GDM1 (cell line): ENCODE data around the gene MAN1C1.
"Not testable (repeated sequence)": the region's sequence is repeated elsewhere in the genome, so short reads cannot be mapped to it uniquely, and the experiment has no call there.

Experiments
- DNase-seq: peaks from one replicate; lab custom pipeline; 2025; lab: John Stamatoyannopoulos, UW

The MAN1C1 gene

DNA sequence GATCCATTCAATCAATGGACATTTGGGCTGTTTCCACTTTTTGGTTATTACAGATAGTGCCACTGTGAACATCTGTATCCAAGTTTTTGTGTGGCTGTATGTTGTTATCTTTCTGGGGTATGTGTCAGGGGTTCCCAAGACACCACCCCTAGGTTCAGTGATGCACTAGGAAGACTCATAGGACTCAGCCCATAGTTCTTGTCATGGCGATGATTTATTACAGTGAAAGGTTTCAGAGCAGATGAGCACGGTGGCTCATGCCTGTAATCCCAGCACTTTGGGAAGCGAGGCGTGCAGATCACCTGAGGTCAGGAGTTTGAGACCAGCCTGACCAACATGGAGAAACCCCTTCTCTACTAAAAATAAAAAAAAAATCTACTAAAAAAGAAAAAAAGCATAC, 64.1 kb downstream of the MAN1C1 start:
- no peak for DNase-seq

DNA sequence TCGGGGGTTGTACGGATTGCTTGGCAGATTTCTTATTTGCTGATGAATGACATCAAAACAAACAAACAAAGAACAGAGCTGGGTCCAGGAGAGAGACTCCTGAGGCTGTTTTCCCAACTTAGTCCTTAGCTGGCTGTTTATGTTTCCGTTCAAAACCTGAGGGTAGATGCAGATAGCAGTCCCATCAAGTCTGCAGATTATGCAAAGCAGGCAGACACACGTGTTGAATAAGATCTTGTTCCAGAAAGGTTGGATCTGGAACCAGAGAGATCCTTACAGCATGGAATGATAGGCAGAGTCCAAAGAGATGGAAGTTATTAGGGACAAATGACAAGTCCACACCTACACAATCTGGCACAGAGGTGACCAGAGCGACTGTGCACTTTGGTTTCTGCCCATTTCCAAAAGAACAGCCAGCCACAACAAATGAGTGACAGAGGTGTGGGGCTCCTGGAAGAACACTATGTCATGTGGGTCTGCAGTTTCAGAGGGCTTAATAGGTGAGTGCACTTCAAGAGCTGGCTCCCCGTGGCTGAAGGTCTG, 65.5 kb downstream of the MAN1C1 start:
- DNase-seq = no peak

DNA sequence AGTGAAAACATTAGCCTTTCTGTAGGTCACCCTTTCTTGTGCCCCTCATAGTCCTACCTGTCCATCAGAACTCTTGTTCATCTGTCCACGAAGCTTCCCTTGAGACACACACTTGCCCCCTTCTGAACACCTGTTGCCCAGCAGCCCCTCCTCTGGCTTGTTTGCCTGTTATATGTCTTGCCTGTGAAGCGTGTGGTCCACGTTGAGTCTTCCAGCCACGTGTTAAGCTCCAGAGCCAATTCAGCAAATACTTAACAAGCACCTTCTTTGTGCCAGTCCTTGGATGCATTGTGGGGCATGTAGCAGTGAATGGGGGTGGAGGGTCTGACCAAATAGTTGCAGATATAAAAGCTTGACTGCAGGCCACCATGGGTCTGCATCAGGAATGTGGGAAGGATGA, 66.6 kb downstream of the MAN1C1 start:
- DNase-seq = no peak

DNA sequence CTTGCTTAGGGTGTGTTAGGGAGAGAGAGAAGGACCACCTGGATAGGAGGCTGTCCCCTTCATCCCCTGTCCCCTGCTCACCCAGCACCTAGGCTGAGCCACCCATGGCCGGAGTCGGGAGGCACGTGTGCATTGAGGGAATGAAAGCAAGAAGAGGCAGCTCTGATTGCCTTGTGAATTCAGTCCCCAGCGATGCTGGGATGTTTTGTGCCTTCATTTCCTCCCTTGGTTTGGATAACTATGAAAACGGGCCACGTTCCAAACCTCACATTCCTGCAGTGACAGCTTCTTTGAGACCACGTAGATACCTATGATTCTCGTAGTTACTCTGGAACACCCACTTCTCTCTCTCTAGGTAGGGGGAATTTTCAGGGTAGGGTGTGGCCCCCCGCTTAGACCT, 67.1 kb downstream of the MAN1C1 start:
- DNase-seq = no peak

DNA sequence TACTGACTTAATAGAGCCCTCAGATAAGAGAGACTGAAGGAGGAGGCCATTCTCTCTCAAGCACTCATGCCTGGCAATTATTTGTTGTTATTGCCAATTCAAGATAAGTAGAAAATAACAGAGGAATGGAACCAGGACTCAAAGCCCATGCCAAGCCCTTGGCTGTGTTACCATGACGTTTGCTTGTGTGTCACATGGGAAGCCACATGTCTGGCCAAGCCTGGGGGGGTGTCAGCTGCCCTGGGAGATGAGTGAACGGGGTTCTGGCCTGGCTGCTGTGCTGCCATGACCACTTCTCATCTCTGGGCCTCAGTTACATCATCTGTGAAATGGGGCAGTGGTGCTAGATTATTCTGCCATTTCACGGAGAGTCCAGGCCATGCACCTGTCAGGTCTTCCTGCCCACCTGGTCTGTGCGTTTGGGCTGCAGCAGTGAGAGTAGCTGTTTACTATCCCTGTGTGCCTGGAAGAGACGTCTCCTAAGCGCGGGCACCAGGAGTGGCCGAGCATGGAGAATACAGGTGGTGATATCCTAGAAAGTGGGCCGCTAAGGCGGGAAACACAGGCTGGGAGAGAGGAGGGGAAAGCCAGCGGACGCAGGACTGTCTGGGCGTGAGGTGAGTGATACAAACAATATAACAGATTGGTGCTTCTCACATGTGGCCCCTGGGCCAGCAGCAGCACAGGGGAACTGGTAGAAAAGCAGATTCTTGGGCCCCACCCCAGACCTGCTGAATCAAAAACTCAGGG, 67.8 kb downstream of the MAN1C1 start:
- no peak for DNase-seq

DNA sequence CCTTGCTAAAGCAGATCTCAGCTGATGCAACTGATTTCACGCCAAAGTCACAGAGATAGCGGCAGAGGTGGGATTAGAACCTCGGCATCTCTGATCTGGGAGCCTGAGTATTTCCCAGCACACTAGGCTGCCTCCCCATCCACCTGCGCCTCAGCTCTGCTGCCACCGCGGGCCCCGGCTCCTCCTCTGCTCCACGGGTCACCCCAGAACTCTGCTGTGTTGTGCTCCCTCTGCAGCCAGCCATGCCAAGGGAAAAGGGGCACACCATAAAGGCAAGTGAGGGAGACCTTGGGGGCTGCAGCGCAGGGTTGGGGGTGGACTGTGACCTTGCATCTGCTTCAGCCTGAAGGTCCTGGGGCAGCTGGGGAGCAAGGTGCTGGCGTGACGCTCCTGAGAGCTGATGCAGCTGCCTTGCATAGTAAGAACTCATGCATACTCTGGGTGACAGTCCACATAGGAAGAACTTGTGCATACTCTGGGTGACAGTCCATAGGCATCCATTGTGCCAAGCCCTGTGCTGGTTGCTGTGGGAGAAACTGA, 68.7 kb downstream of the MAN1C1 start:
- no peak for DNase-seq

DNA sequence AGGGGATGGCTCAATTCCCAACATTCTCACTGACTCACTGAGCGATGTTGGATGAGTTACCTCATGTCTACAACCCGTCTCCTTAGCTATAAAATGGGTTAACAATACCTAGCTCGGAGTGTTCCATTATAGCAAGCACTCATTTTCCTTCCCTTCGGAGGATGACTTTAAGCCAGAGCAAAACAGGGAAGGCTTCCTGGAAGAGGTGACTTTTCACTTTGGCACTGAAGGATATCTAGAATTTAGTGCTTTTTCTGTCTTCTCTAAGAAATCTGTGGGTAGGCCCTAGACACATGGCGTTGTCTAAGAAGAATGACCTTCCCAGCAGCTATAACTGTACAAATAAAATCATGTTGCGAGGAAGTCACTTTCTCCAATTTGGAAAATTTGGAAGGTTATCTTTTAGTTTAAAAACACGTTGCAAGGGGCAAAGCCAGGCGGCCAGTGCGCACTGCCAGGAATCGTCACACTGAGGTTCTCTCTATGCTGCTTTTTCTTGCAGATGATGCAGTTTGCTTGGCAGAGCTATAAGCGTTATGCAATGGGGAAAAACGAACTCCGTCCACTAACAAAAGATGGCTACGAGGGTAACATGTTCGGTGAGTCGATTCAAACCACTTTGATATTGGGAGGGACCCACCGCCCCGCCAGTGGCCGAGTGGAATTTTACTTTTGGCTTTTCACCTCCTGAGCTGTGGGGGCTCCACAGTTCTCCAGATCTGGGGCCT, 69.5 kb downstream of the MAN1C1 start:
- DNase-seq = no peak

DNA sequence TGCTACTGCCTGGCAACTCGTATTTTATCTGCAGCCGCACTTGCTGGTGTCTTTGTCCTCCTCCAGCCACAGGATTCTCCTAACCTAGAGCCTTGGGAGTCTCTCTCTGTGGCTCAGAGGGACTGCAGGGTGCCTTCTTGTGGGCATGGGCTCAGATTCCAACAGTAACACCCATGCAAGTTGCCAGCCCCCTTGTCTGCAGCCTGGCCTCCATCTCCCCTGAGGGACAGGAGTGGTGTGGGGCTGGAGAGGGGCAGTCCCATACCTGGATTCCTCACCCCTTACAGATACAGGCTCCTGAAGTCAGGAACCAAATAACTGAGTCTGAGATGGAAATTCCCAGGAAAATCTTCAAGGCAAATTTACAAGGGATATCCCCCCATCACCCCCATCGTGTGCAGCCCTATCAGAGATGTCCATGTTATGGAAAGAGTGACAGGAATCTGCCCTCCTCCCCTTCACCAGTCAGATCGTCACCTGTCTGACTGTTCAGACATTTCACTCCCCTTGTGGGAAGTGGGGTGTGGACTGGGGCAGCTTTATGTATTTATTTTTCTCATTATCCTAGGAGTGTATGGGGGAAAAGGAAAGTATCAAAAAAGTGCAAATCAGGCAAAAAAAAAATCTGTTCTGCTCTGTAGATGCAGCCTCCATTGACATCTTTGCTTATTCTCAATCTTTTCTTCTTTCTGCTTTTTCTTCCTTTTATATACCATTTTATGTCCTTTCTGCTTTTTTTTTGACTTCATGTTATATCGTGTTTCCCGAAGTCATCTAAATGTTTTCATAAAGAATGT, 70.8 kb downstream of the MAN1C1 start:
- no peak for DNase-seq

DNA sequence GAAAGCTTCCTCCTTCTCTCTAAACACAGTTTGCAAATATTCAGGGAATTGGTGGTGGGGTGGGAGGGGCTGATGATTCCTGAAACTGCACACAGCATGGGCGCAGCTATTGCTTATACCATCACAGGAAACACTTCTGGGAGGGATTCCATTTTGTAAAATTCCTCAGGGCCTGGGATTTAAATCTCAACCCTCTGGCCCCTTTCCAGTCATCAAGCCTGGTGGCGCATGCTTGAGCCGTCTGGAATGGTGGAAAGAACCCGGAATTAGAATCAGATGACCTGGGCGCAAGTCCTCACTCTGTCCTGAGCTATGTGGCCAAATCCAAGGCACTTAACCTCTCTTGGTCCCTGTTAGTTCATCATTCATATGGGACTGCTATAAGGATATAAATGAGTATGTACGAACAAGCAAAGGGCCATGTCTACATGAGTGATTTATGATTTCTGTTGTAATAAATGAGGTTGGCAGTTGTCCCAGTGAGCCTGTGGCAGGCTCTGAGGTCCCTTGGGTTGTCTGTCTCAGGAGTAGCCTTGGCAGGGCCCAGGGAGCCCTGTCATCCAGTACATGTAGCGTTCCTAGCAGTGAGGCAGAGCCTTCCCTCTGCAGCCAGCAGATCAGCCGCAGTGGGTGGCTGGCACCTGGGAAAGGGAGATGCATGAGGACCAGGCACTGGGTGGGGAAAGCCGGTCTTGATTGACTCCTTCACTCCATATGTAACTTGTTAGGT, 72.0 kb downstream of the MAN1C1 start:
- no peak for DNase-seq

DNA sequence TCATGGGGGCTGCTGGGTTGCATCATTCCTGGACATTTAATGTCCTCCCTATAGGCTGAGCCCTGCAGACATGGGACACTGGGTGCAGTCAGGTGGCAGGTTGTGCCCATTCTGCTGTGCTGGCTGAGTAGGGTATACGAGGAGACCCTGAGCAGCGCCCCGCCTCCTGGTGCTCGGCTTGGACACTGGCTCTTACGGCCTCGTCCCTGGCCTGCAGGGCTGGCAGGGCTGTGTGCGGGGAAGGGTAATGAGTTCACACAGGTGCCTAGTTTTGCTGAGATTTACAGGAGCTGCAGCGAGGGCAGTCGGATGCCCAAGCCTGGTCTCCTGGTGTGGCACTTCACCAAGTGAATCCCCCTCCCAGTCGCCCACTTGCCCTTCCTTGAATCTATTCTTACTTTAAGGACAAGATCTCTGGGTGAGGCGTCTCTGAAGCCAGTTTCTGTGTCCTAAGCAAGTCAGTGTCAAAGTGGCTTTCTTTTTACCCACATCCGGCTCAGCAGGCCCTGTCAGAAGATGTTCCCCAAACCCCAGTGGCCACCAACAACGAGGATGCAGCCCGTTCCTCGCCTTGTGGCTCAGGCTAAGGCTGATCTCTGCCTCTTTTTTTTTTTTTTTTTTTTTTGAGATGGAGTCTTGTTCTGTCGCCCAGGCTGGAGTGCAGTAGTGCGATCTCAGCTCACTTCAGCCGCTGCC, 73.2 kb downstream of the MAN1C1 start:
- DNase-seq = no peak

DNA sequence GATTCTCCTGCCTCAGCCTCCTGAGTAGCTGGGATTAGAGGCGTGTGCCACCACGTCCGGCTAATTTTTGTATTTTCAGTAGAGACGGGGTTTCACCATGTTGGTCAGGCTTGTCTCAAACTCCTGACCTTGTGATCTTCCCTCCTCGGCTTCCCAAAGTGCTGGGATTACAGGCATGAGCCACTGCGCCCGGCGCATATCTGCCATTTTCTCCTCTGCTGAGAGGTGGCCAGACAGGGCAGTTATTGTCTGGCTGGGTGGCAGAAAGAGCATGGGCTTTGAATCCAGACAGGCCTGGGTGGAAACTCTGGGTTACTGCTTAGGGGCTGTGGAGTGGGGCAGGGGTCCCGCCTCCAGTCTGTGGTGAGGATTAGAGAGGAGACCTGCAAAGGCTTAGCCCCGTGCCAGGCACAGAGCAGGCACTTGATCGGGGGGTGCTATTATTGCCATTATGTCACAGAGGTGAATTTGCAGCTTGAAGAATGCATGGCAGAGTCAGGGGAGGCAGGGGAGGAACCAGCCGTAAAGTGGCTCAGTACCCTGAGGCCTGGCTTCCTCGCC, 73.9 kb downstream of the MAN1C1 start:
- no peak for DNase-seq

DNA sequence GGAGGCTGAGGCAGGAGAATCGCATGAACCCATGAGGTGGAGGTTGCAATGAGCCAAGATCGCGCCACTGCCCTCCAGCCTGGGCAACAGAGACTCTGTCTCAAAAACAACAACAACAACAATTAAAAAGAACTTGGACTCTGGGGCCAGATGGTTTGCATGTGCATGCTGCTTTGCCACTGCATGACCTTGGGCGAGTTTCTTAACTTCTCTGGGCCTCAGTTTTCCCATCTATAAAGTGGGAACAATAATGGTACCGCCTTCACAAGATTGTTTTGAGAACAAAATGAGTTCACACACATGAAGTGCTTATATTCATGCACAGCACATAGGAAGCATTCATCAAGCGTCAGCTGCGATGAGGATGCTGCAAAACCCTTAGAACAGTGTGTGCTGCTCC, 74.6 kb downstream of the MAN1C1 start:
- no peak for DNase-seq

DNA sequence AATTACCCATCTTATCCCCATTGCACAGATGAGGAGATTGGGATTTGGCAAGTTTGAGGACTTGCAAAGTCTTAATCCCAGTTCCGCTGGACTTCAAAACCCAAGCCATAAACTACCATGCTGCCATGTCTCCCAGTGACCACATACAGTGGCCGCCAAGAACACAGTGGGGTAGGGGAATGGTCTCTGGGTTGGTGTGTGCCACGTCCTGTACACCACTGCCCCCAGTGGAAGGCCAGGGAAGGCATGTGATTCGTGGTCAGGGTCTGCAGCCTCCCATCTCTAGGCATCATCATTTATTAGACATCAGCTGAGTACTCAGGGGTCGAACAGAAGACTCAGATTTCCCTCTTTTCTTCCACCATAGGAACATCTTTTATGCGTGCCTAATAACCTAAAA, 76.0 kb downstream of the MAN1C1 start:
- no peak for DNase-seq

DNA sequence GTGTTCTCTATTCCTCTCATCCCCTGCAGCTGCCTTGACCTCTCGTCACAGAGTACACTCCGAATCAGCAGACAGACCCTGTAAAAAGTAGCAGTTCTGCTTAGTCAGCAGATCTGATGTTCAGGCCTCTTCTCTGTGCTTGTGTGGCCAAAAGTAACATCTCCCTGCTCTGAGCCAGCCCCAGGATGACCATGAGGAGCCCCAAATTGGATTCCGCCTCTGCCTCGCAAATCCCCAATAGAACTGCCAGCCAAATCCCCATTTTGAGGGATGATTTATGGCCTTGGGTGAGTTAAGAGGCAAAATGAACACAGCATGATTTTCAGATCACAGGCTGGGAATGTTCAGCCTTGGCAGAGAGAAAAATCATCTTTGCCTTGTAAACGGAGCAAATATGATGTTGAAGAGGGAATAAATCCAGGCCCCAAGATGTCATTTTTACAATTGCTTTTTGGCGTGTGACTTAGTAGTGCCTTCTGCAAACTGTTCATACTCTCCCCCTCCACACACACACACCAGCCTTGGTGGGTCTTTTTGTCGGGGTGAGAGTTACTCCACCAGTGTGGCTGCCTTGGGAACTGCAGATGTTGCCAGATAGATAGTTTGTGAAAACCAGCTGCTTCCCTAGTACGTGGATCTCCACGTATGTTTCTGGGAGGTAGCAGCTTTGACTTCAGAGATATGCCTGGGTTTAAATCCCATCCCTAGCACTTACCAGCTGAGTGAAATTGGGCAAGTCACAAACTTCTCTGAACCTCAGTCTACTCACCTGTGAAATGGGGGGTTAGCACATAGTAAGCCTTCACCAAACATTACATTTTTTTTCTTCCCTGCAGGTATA, 77.8 kb downstream of the MAN1C1 start:
- no peak for DNase-seq

DNA sequence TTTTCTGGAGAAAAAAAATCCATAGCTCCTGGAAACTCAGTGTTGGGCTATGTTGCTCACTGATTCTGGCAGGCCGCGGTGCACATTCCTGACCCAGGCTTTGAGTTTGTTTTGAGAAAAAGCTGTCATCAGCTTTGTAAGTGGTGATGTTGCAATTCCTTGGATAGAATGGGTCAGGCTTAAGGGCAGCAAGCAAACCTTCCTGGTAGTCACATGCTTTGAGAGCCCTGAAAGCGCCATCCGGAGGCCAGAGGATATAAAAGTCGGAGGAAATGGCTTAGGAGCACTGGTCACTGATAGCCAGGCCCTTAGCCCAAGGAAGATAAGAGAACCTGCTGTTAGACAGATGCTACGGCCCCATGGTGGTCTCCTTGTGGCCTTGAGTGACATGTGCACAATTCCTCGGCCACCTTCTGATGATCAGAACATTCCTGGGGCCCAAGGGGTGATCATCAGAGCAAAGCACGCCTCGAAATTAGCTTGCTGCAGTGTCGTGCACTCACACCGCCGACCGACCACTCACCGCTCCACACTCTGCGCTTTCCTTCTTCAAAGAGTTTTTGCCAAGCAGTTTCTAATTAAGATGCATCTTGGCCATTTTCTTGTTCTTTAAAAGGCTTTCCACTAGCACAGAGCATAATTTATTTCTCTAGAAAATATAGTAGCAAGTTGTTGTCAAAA, 78.6 kb downstream of the MAN1C1 start:
- no peak for DNase-seq

DNA sequence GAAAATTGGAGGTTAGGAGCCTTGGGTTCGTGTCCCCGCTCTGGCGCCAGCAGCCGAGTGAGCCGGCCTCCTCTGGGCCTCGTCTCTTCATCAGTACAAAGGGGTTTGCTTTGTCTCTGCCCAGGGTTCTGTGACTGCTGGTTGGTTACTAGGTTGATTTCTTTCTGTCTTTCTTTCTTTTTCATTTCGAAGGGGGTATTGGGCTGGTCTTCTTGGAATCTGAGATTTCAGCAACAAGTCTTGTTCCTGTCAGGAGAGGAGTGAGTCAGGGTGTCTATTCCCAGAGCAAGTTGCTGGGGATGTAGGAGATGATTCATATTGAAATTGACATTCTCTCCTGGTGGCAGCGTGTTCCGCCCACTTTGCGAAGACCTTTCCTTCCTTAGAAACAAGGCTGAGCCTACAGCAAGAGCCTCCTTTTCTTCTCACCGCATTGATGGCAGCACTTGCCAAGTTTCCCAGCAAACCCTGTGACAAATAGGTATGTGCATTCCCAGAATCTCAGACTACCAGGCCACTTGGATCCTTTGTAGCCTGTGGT, 79.2 kb downstream of the MAN1C1 start:
- no peak for DNase-seq

DNA sequence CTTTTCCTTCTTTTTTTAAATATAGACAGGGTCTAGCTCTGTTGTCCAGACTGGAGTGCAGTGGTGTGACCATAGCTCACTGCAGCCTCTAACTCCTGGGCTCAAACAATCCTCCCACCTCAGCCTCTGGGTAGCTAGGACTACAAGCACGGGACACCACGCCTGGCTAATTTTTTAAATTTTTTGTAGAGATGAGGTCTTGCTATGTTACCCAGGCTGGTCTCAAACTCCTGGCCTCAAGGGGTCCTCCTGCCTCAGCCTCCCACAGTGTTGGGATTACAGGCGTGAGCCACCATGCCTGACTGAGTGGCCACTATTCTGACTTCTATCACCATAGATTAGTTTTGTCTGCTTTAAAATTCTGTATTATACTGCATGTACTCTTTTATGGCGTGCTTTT, 80.1 kb downstream of the MAN1C1 start:
- DNase-seq = not testable (repeated sequence)

DNA sequence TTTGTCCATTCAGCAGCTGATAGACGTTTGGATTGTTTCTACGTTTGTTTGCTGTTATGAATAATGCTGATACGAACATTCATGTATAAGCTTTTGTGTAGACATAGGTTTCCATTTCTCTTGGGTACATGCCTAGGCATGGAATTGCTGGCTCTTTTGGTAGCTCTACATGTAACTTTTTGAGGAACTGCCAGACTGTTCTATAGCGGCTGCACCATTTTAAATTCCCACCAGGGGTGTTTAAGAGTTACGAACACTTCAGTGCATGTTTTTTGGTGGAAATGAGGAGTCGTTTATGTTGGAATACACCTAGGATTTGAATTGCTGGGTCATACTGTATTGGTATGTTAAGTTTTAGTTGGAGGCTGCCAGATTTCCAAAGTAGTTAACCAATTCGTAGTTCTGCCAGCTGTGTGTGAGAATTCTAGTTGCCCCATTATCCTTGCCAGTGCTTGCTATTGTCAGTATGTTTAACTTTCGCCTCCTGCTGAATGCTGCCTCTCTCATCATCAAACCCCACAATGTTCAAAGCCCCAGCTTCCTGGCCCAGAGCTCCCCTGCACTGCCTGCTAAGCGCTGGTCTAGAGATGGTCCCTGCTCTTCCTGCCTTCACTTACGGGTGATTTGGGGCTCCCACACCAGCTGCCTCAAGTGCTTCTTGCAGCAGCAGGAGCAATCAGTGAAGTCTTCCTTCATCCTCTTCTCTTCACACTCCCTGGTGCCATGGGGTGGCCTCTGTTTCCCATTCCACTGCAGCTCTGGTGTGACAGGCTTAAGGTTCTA, 81.0 kb downstream of the MAN1C1 start:
- DNase-seq = no peak
